Subcutaneous adipose tissue (tissue), 4 donors: ENCODE data around the gene ZFYVE9. TPM values are rescaled to one million over a fixed set of nuclear protein-coding genes. Genes with fewer than 3 reads are reported as not detected.

Experiments used
- CTCF ChIP-seq: fragments of 450-650 bp; IDR thresholded peaks from one replicate; pipeline ENCODE4 v1.5.1; 2016; ENCODE audit warnings: low read depth, mild to moderate bottlenecking, control low read depth, antibody characterized with exemption, moderate library complexity
- total RNA-seq, 4 donors: library from RNA; depleted of rRNA; stranded (reverse); fragments of >200 nt; gene quantifications; one replicate each; pipeline ENCODE4 v1.1.0, GENCODE V29; 2016

Gene ZFYVE9
- total RNA-seq, 4 donors from 2014 or later: 20.2 to 41.9 (median 31.5) TPM

DNA sequence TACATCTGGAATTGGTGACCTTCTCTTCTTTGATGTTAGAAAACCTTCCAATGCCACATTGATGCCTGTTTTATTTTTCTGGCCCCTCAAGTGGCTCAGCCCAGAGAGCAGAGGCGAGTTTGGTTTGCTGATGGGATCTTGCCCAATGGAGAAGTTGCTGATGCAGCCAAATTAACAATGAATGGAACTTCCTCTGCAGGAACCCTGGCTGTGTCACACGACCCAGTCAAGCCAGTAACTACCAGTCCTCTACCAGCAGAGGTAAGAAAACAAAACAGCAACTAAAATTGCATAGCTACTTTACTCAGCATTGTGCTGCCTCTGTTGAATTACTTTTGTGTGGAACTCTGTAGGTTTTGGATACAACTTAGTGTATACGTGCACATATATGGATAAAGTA is 126.5 kb downstream of the ZFYVE9 start:
- TF ChIP-seq CTCF: no peak

DNA sequence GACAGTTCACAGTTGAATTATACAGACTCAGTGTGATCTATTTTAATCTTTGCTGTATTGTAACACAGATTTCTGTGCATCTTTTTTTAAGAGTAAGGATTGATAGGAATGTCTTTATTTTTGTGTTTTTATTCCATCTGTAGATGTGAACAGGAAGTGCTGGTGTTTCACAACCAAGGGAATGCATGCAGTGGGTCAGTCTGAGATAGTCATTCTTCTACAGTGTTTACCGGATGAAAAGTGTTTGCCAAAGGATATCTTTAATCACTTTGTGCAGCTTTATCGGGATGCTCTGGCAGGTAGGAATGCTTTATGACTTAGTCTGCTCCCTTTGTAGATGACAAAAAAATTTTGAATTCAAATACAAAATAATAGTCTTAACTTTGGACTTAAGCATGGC is 139.6 kb downstream of the ZFYVE9 start:
- no peak for TF ChIP-seq CTCF

DNA sequence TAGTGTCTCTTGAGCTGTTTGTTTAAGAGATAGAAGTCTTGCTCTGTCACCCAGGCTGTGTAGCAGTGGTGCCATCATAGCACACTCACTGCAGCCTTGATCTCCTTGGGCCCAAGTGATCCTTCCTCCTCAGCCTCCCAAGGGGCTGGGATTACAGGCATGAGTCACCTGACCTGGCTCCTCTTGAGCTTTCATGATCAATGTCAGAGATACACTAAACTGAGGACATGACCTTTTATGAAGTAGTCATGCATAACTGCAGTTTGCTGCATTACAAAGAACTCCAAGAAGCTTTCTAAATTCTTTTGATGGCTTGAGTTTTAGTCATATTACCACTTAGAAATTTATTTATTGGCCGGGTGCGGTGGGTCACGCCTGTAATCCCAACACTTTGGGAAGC is 146.4 kb downstream of the ZFYVE9 start:
- no peak for TF ChIP-seq CTCF

DNA sequence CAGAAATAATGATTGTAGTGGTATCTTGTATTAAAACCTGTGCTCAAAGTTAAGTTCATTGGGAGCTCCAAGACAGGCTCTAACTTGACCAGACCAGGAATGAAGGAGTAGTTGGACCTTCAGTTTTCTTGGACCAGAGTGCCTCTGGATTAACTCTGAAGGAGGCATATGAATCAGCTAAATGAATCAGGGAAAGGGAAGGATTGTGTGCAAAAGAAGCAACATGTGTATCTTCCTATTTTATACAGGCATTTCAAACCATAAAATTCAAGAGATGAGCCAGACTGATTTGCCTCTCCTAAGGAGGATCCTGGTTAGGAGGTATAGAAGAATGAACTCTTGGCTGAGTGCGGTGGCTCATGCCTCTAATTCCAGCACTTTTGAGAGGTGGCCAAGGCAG is 152.7 kb downstream of the ZFYVE9 start:
- no peak for TF ChIP-seq CTCF

- TF ChIP-seq CTCF: no peak
Measured at GRCh38 chr1:52296345-52296744, 154.5 kb downstream of the ZFYVE9 start.

DNA sequence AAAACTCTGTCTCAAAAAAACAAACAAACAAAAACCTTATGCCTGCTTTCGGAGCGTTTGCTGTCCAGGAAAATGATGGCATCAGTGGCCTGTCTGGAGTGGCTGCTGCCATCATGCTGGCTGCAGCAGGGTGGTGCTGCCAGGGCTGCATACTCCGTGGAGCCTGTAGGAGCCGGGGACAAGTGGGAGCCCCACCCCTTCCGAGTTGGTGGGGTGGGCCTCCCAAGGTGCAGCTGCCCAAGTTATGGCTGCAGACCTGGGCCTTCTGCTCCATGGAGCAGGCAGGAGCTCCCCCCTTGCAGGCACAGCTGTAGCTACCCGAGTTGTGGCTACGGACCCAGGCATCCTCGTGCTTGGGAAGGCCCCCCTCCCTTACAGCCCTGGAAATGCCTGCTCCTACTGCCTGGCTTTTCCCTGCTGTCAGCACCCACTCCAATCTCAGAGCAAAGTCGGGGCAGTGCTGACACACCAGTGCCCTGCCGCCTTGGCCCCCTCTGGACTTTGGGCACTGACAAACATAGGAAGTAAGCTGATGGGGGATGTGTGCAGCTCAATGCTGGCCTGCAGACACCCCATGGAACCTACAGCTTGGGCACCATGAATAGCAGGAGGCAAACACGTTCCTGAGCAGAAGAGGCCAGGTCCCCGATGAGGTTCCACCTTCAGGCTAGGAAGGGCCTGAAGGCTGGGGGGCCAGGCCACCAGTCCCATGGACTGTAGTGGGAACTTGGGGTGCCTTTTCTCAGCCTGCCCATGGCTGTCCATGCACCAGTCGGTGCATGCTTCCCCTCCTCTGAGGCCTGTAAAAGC is 163.7 kb downstream of the ZFYVE9 start:
- no peak for TF ChIP-seq CTCF

- no peak for TF ChIP-seq CTCF
Measured at GRCh38 chr1:52306227-52307006, 164.5 kb downstream of the ZFYVE9 start.
